HCT116 (cell line): Measurements from ENCODE around the gene TK1. TPM values are rescaled to one million over a fixed set of nuclear protein-coding genes. Genes with fewer than 3 reads are reported as not detected.
A peak's percentile ranks its signal among the peaks of the same experiment; 100 is the strongest.

Source experiments
- ATAC-seq: fragments of 200-7000 bp; cut with Tn5 transposase; 2 replicates; pipeline ENCODE4 v1.9.1; 2020; ENCODE audit warnings: mild to moderate bottlenecking, moderate library complexity
- BruUV-seq: library from RNA; stranded (reverse); fragments of 400-500 nt; replicated peaks from 2 replicates; lab custom pipeline; 2021; lab: Mats Ljungman, UMichigan
- CTCF ChIA-PET: fragments of 300-600 bp; sonication (Branson Sonifier 250); formaldehyde crosslinking; loops from one replicate; lab custom pipeline; 2021; ENCODE audit warnings: antibody characterized with exemption; lab: Charles Lee
- POLR2A ChIA-PET: fragments of 300-600, 350-600 bp; sonication (Branson Sonifier 250); formaldehyde crosslinking; loops from one replicate; lab custom pipeline; 2021; ENCODE audit warnings: antibody characterized with exemption; lab: Charles Lee
- RAD21 ChIA-PET, 2 experiments: fragments of 300-600 bp; sonication (Branson Sonifier 250); formaldehyde crosslinking; loops; one replicate each; lab custom pipeline; 2023; ENCODE audit warnings: low total read pairs in 2 of 2; ENCODE audit not compliant: uncharacterized antibody in 2 of 2, unreplicated experiment in 2 of 2, low non-redundant PET in 1 of 2; lab: Charles Lee
- DNase-seq: peaks from one replicate; pipeline ENCODE4 v3.0.0-alpha.2; 2010; ENCODE audit warnings: low read depth, low spot score
- H2AFZ ChIP-seq: fragments of 200-600 bp; shearing (Covaris generic), sonication (generic); 2 replicates; pipeline ENCODE4 v1.6.1; 2017; ENCODE audit warnings: low read depth, mixed run types, mixed read lengths, antibody characterized with exemption, low read length; ENCODE audit not compliant: poor library complexity, severe bottlenecking
- H3K27ac ChIP-seq: 2 replicates; pipeline ENCODE4 v1.5.1; 2012; ENCODE audit warnings: low read depth, low read length
- H3K27me3 ChIP-seq: fragments of 200-600 bp; sonication (generic); 2 replicates; pipeline ENCODE4 v1.6.1; 2016; ENCODE audit warnings: mixed run types, low read length, mixed read lengths; ENCODE audit not compliant: insufficient read depth
- H3K36me3 ChIP-seq, 2 experiments: fragments of 200-500 bp in 1 of 2; fragments of 200-600 bp in 1 of 2; sonication (Bioruptor generic) in 1 of 2; sonication (generic) in 1 of 2; 2 replicates each; pipeline versions ENCODE4 v1.5.1 to v1.6.1; 2014 to 2016; ENCODE audit warnings: low read length in 2 of 2, inconsistent platforms in 1 of 2, mixed read lengths in 1 of 2, mixed run types in 1 of 2; ENCODE audit not compliant: insufficient read depth in 2 of 2, control insufficient read depth in 1 of 2
- H3K4me1 ChIP-seq, 2 experiments: fragments of 200-600 bp in 1 of 2; sonication (generic) in 1 of 2; 2 replicates each; pipeline versions ENCODE4 v1.5.1 to v1.6.1; 2012 to 2017; ENCODE audit warnings: low read length in 2 of 2, inconsistent platforms in 1 of 2, mild to moderate bottlenecking in 1 of 2, mixed read lengths in 1 of 2, mixed run types in 1 of 2, moderate library complexity in 1 of 2; ENCODE audit not compliant: insufficient read depth in 2 of 2, control insufficient read depth in 1 of 2
- H3K4me2 ChIP-seq: fragments of 200-600 bp; sonication (generic); 2 replicates; pipeline ENCODE4 v1.6.1; 2017; ENCODE audit warnings: mixed run types, low read length, mixed read lengths
- H3K4me3 ChIP-seq, 2 experiments: fragments of 200-600 bp in 1 of 2; sonication (generic) in 1 of 2; replicated peaks in 1 of 2; 2 replicates each; pipeline ENCODE4 v1.5.1; 2011 to 2016; ENCODE audit warnings: low read length in 2 of 2, control low read depth in 1 of 2, low read depth in 1 of 2, mild to moderate bottlenecking in 1 of 2, mixed read lengths in 1 of 2, mixed run types in 1 of 2
- H3K79me2 ChIP-seq: fragments of 200-600 bp; sonication (generic); 2 replicates; pipeline ENCODE4 v1.6.1; 2017; ENCODE audit warnings: mild to moderate bottlenecking, mixed run types, low read length, moderate library complexity, mixed read lengths; ENCODE audit not compliant: insufficient read depth
- H3K9ac ChIP-seq: fragments of 200-600 bp; sonication (generic); 2 replicates; pipeline ENCODE4 v1.6.1; 2016; ENCODE audit warnings: low read length, mixed read lengths
- H3K9me2 ChIP-seq: fragments of 200-600 bp; sonication (generic), shearing (Covaris generic); 2 replicates; pipeline ENCODE4 v1.6.1; 2017; ENCODE audit warnings: mixed run types, mild to moderate bottlenecking, moderate library complexity; ENCODE audit not compliant: insufficient read depth
- H3K9me3 ChIP-seq, 2 experiments: fragments of 200-500 bp in 1 of 2; fragments of 200-600 bp in 1 of 2; sonication (Bioruptor generic) in 1 of 2; sonication (generic) in 1 of 2; 2 replicates each; pipeline ENCODE4 v1.6.1; 2014 to 2017; ENCODE audit warnings: low read length in 2 of 2, mixed read lengths in 2 of 2, inconsistent platforms in 1 of 2, low read depth in 1 of 2, mild to moderate bottlenecking in 1 of 2, mixed run types in 1 of 2, moderate library complexity in 1 of 2; ENCODE audit not compliant: control insufficient read depth in 1 of 2, insufficient read depth in 1 of 2
- H4K20me1 ChIP-seq: fragments of 200-600 bp; sonication (generic), shearing (Covaris generic); 2 replicates; pipeline ENCODE4 v1.6.1; 2017; ENCODE audit warnings: mixed run types, mild to moderate bottlenecking, moderate library complexity; ENCODE audit not compliant: insufficient read depth
- CBX3 ChIP-seq: IDR thresholded peaks from 2 replicates; pipeline ENCODE4 v1.6.1; 2012; ENCODE audit warnings: low read depth
- CEBPB ChIP-seq: IDR thresholded peaks from 2 replicates; pipeline ENCODE4 v1.6.1; 2012; ENCODE audit warnings: low read depth
- EGR1 ChIP-seq: IDR thresholded peaks from 2 replicates; pipeline ENCODE4 v1.6.1; 2012; ENCODE audit warnings: low read depth
- ELF1 ChIP-seq: IDR thresholded peaks from 2 replicates; pipeline ENCODE4 v1.6.1; 2012; ENCODE audit warnings: low read depth, borderline replicate concordance
- EZH2 ChIP-seq: fragments of 200-600 bp; sonication (generic); IDR thresholded peaks from 2 replicates; pipeline ENCODE4 v1.6.1; 2017; ENCODE audit warnings: antibody characterized with exemption, mixed run types
- FOSL1 ChIP-seq: IDR thresholded peaks from 2 replicates; pipeline ENCODE4 v1.6.1; 2012; ENCODE audit warnings: low read depth
- JUND ChIP-seq: IDR thresholded peaks from 2 replicates; pipeline ENCODE4 v1.6.1; 2012
- RAD21 ChIP-seq: IDR thresholded peaks from 2 replicates; pipeline ENCODE4 v1.6.1; 2012; ENCODE audit warnings: low read depth, mild to moderate bottlenecking
- SIN3A ChIP-seq: IDR thresholded peaks from 2 replicates; pipeline ENCODE4 v1.6.1; 2012; ENCODE audit warnings: low read depth
- SP1 ChIP-seq: IDR thresholded peaks from 2 replicates; pipeline ENCODE4 v1.6.1; 2012; ENCODE audit warnings: low read depth
- ZFX ChIP-seq: fragments of 450-650 bp; IDR thresholded peaks from 2 replicates; pipeline ENCODE4 v1.6.1; 2017
- ZNF274 ChIP-seq: fragments of 200-500 bp; sonication (Bioruptor generic); IDR thresholded peaks from 2 replicates; pipeline ENCODE4 v1.6.1; 2014; ENCODE audit warnings: mild to moderate bottlenecking, low read depth, low read length, inconsistent platforms
- intact Hi-C: fragments of 100-400 bp; cut with micrococcal nuclease; formaldehyde crosslinking; loops from 2 replicates; pipeline ENCODE4 v1.10.0; 2022
- total RNA-seq: library from RNA; stranded (reverse); gene quantifications from one replicate; pipeline ENCODE4 v1.2.1, GENCODE V29; 2021; ENCODE audit not compliant: unreplicated experiment
- TF ChIP-seq, protein P1 (sequence below), 3 experiments: fragments of 200-600 bp in 1 of 3; sonication (generic) in 1 of 3; IDR thresholded peaks in 2 of 3; conservative IDR thresholded peaks in 1 of 3; 2 replicates each; pipeline ENCODE4 v1.5.1; 2012 to 2017; ENCODE audit warnings: low read depth in 2 of 3, low read length in 2 of 3, antibody characterized with exemption in 1 of 3, borderline replicate concordance in 1 of 3, control low read depth in 1 of 3, mild to moderate bottlenecking in 1 of 3, mixed read lengths in 1 of 3, mixed run types in 1 of 3, moderate library complexity in 1 of 3; ENCODE audit not compliant: insufficient read depth in 1 of 3
- TF ChIP-seq, protein P2 (sequence below): IDR thresholded peaks from 2 replicates; pipeline ENCODE4 v1.6.1; 2012; ENCODE audit warnings: low read depth
- TF ChIP-seq, protein P3 (sequence below): IDR thresholded peaks from 2 replicates; pipeline ENCODE4 v1.6.1; 2012
- TF ChIP-seq, protein P4 (sequence below): IDR thresholded peaks from 2 replicates; pipeline ENCODE4 v1.6.1; 2012

Gene TK1
- total RNA-seq, 1 experiment from 2014 or later, result 315 TPM

DNA sequence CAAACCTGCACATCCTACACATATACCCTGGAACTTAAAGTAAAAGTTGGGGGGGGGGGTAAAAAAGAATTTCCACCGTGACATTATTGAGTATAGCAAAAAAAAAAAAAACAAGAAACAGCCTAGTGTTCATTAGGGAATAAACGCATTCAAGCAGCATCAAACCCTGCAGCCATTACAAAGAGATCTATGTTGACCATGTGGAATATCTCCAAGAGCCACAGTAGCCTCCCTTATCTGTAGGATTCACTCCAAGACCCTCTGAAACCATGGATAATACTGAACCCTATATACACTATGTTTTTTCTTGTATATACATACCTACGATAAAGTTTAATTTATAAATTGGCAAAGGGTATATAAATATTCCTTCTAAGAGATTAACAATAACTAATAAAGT lies 21.6 kb upstream of the TK1 start:
- DNase-seq, result no peak
- TF ChIP-seq FOSL1 (no peak), CEBPB (no peak)
- TF ChIP-seq, protein P1, sequence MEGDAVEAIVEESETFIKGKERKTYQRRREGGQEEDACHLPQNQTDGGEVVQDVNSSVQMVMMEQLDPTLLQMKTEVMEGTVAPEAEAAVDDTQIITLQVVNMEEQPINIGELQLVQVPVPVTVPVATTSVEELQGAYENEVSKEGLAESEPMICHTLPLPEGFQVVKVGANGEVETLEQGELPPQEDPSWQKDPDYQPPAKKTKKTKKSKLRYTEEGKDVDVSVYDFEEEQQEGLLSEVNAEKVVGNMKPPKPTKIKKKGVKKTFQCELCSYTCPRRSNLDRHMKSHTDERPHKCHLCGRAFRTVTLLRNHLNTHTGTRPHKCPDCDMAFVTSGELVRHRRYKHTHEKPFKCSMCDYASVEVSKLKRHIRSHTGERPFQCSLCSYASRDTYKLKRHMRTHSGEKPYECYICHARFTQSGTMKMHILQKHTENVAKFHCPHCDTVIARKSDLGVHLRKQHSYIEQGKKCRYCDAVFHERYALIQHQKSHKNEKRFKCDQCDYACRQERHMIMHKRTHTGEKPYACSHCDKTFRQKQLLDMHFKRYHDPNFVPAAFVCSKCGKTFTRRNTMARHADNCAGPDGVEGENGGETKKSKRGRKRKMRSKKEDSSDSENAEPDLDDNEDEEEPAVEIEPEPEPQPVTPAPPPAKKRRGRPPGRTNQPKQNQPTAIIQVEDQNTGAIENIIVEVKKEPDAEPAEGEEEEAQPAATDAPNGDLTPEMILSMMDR (IDR thresholded peaks at IDR 0.05 in 2 of 3, conservative IDR thresholded peaks at IDR 0.05 in 1 of 3; ENCODE audit: borderline replicate concordance in 1 of 3, insufficient read depth in 1 of 3, low read depth in 2 of 3, low read length in 2 of 3), result no peak
- Histone ChIP-seq H3K79me2 (no peaks in the 10 kb centered on the region), H3K36me3 (peaks cover 7 to 13% of the 10 kb centered on the region in 2 experiments; a peak in 3 of 4 replicates), H2AFZ (no peak overlapping the region), H3K9ac (no peak overlapping the region), H3K9me3 (no peaks in the 10 kb centered on the region), H3K4me1 (peaks cover 3 to 4% of the 10 kb centered on the region in 2 experiments), H3K4me3 (no peak overlapping the region), H3K4me2 (no peak overlapping the region), H3K27me3 (no peaks in the 10 kb centered on the region), H3K27ac (no peak overlapping the region), H4K20me1 (no peaks in the 10 kb centered on the region), H3K9me2 (no peaks in the 10 kb centered on the region)
- POLR2A ChIA-PET, result interaction anchor here (1.4 kb wide), 1 partner anchor 21 kb away, joined by 6 read pairs; the partner anchor contains the start of genes AFMID and TK1
- BruUV-seq, result no TSS peak
- RAD21 ChIA-PET, result no interaction called here
- no peak for ATAC-seq
- CTCF ChIA-PET, result no interaction called here
- intact Hi-C loops, result no loop called here

DNA sequence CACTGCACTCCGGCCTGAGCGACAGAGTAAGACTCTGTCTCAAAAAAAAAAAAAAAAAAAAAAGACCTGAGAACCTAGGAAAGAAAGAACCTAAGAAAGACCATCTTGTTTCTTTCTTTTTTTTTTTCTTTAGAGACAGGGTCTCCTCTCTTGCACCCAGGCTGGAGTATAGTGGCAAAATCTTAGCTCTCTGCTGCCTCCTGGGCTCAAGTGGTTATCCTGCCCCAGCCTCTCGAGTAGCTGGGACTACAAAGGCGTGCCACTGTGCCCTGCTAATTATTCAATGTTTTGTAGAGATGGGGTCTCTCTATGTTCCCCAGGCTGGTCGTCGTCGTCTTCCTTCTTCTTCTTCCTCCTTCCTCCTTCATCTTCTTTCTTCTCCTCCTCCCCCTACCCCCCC lies 19.4 kb upstream of the TK1 start:
- DNase-seq (no peak), ATAC-seq (peak; percentile 56; the same call in 1 of the 2 replicates)
- Histone ChIP-seq H4K20me1 (no peaks in the 10 kb centered on the region), H3K79me2 (no peaks in the 10 kb centered on the region), H3K9me3 (no peaks in the 10 kb centered on the region), H3K27me3 (no peaks in the 10 kb centered on the region), H3K36me3 (peaks cover 9 to 16% of the 10 kb centered on the region in 2 experiments; a peak in 3 of 4 replicates), H3K4me1 (no peaks in the 10 kb centered on the region), H3K4me2 (no peak overlapping the region), H2AFZ (no peak overlapping the region), H3K9me2 (no peaks in the 10 kb centered on the region), H3K4me3 (no peak overlapping the region), H3K27ac (no peak overlapping the region), H3K9ac (no peak overlapping the region)
- ChIA-PET POLR2A (interaction anchor here (0.7 to 1.5 kb wide), 2 partner anchors 20 to 66 kb away, joined by 3 to 6 read pairs; partner anchors contain the start of genes AFMID and TK1), RAD21 (interaction anchor here in 1 of 2 experiments (1.1 kb wide), 1 partner anchor 20 kb away, joined by 7 read pairs; the partner anchor contains the start of genes AFMID and TK1), CTCF (interaction anchor here (0.7 to 1.6 kb wide), 3 partner anchors 19 to 123 kb away, joined by 3 to 4 read pairs (median 3); partner anchors contain the start of genes AFMID and TK1)
- intact Hi-C loops, result no loop called here
- no TSS peak for BruUV-seq
- TF ChIP-seq CBX3 (no peak), EGR1 (no peak), RAD21 (peak; percentile 43; the same call in 1 of the 2 replicates), EZH2 (no peak), FOSL1 (no peak), JUND (no peak), ZNF274 (no peak), SIN3A (no peak), ZFX (no peak), SP1 (no peak), ELF1 (no peak)
- TF ChIP-seq, protein P2, sequence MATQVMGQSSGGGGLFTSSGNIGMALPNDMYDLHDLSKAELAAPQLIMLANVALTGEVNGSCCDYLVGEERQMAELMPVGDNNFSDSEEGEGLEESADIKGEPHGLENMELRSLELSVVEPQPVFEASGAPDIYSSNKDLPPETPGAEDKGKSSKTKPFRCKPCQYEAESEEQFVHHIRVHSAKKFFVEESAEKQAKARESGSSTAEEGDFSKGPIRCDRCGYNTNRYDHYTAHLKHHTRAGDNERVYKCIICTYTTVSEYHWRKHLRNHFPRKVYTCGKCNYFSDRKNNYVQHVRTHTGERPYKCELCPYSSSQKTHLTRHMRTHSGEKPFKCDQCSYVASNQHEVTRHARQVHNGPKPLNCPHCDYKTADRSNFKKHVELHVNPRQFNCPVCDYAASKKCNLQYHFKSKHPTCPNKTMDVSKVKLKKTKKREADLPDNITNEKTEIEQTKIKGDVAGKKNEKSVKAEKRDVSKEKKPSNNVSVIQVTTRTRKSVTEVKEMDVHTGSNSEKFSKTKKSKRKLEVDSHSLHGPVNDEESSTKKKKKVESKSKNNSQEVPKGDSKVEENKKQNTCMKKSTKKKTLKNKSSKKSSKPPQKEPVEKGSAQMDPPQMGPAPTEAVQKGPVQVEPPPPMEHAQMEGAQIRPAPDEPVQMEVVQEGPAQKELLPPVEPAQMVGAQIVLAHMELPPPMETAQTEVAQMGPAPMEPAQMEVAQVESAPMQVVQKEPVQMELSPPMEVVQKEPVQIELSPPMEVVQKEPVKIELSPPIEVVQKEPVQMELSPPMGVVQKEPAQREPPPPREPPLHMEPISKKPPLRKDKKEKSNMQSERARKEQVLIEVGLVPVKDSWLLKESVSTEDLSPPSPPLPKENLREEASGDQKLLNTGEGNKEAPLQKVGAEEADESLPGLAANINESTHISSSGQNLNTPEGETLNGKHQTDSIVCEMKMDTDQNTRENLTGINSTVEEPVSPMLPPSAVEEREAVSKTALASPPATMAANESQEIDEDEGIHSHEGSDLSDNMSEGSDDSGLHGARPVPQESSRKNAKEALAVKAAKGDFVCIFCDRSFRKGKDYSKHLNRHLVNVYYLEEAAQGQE, result no peak
- TF ChIP-seq, protein P3, sequence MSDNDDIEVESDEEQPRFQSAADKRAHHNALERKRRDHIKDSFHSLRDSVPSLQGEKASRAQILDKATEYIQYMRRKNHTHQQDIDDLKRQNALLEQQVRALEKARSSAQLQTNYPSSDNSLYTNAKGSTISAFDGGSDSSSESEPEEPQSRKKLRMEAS, result no peak
- TF ChIP-seq, protein P4, sequence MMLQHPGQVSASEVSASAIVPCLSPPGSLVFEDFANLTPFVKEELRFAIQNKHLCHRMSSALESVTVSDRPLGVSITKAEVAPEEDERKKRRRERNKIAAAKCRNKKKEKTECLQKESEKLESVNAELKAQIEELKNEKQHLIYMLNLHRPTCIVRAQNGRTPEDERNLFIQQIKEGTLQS, result no peak
